Stimulated activated naive CD4-positive, alpha-beta T cell treated with Interleukin-2 at 50 U/mL for 16 hours (primary cell): Measurements from ENCODE around the gene ATP6V1G1.

ENCODE experiments used
- DNase-seq: peaks from one replicate; lab custom pipeline; 2025; lab: John Stamatoyannopoulos, UW

ATP6V1G1 gene

DNA sequence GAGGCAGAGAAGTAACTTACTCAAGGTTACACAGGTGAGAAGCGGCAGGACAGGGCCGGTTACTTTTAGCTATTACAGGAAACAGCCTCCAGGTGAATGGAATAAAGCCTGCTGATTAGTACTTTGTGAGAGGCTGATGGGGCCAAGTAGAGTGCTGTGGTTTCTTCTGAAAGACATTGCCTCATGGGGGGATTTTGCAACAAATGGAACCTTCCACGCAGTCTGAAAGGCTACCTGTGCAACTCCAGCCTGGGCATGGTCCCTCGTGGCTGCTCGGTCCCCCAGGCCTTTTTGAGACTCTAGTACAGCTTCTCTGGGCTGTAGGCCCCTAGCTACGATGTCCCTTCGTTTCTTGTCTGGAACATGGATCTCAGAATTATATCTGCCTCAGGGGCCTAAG, 25.5 kb downstream of the ATP6V1G1 start:
- no peak for DNase-seq

DNA sequence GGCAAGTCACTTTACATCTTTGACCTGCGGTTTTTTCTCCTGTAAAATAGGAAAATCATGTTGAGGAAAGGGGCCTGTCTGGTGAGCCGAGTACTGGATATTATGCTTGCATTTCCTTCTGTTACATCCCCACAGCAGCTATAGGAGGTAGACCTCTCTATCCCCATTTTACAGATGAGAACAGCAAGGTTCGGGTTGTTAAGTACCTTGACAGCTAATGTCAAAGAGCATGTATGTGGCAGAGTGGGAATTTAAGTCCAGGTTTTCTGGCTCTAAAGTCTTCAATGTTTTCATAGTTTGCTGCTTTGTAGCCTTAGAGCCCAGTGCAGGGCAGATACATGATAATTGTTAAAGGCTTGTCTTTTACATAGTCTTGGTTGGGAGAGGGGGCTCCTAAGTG, 26.4 kb downstream of the ATP6V1G1 start:
- DNase-seq: no peak

DNA sequence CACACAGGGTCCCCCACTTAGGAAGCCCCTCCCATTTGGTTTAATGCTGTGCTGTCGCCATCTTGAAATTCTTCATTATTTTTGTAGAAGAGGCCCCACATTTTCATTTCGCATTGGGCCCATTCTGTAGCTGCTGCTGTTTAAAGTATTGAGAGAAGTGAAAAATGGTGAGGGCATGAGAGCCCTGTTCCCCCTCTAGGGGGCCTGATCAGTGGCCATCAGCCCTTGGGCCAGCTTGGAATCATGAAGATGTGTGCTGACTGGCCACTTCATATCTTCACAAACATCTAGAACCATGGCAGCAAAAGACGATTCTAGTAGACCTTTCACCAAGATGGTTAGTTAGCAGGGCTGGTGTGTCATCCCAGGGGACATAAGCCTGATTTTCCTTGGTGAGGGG, 26.8 kb downstream of the ATP6V1G1 start:
- DNase-seq: no peak

DNA sequence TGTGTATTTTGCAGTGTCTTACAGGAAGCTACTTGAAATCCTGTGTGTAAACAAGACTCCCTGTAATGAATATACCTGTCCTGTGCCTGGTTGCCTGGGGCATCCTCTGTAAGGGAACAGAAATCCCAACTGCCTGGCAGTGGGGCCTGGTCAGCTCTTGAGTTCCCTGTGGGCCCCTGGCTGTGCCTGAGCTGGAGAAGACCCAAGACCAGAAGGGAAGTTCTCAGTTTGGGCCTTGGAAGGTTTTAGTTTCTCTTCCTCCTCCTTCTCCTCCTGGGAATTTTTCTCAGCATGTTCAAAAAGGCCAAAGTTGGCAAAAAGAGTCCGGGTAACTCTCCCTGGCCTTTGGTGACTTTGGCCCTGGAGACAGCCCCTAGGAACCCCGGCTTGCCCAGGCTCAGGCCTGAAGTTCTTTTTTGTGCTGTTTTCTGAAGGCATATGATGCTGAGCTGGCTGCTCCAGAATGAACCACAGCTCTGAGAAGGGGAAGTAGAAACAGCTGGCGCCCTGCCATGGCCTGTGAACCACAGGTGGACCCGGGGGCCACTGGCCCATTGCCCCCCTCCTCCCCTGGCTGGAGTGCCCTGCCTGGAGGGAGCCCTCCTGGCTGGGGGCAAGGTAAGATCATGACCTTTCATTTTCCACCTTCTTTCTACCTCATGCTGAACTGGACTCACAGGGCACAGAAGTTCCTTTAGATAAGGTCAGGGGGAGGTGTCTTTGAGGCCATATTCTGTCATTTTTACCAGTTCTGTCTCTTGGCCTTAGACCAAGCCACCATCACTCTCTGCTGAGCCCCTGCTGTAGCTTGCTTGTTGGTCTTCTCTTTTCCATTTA, 29.3 kb downstream of the ATP6V1G1 start:
- no peak for DNase-seq

DNA sequence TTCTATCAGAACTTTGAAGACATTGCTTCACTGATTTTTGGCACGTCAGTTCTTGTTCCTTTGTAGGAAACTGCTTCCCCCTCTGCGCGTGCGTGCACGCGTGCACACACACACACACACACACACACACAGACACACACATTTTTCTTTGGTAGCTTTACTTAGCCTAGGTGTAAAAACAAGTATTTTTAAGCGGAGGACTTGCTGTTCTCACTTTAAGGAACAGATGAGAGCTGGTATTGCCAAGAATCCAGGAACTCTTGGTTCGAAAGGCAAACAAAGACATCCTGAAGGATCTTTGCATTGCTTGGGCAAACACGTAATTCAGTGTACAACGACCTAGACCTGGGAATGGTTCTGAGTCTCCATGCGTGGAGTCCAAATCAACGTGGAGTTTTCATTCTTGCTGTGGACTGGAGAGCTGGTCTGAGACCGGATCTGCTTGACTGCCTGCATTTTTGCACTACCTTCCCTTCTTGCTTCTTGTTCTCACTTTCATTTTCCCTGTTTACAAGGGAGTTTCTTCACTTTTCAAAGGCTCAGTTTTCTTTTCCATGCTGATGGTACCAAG, 31.7 kb downstream of the ATP6V1G1 start:
- no peak for DNase-seq

DNA sequence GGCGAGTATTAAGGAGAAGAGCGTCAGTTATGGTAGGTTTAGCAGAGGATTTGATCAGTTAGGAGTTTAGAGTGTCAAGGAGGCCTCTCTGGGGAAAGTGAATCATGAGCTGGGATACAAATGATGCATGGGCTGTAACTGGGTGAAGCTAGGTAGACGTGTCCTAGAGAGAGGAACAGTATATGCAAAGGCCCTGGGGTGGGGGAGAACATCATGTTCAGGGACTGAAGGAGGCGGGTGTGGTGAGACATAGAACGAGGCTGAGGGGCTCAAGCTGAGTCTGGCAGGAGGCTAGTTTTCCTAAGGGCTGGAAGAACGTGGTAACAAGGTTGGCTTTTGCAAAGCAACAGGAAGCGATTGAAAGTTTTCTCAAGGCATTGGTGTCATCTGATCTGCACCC, 34.0 kb downstream of the ATP6V1G1 start:
- DNase-seq: no peak

DNA sequence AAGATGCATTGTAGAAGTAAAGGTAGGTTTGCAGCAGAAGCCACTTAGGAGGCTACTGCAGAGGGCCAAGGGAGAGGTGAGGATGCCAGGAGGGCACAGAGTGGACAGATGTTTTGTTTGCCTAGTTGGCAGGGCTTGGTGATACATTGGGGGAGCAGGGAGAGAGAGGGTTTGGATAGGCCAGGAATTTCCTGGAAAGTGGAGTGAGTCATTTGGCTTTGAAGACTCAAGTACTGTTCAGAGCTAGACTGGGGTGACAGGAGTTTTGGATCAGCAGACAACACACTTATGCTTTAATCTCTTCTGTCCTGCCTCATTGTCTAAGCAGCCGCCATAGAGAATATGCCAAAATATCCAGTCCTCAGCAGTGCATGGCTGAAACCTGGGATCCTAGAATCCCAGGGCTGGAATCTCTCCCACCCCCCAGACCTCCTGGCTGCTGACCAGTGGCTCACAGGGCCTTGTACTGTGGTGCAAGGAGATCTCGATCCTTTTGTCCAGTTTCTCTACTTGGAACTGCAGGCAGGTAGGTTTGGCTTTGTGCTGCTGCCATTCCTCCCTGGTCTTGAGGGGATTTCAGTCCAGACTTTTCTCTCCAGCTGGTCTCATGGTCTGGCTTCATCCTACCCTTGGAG, 34.5 kb downstream of the ATP6V1G1 start:
- DNase-seq: no peak

DNA sequence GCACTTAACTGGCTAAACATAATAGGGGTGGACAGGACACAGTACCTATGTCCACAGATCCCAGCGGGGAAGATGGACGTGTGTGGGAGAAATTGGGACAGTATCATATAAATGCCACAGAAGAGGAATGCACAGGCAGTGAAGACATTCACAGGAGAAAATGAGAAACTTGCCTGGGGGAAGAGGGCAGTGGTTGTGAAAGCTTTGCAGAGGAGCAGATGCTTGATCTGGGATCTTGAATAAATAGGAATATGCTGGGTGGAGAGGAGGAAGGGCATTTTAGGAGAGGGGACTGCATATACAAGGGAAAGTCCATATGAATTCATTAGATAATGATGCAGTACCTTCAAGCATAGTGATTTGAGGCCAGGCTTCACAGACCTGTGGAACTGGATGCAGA, 37.1 kb downstream of the ATP6V1G1 start:
- no peak for DNase-seq

DNA sequence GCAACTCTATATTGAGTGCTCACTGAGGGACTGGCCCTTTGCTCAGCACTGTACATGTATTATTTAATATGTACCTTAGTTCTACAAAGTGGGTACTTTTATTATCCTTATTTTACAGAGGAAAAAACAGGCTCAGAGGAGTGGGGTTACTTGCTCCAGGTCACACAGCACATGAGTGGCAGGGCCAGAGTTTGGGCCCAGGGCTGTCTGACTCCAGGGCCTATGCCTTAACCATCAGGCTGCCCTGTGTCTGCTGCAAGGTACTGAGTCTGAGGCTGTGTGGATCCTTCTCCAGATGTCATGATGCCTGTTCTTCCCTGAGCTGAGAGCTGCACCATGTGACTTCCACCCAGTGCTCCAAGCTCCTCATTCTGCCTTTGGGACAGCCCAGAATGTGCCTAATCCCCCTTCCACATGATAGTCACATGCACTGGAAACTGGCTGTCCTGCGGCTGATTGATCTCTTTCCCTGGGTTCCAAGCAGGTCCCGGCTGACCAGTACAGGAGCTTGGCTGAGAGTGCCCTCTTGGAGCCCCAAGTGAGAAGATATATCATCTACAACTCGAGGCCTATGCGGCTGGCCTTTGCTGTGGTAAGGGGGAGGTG, 38.9 kb downstream of the ATP6V1G1 start:
- DNase-seq: no peak

DNA sequence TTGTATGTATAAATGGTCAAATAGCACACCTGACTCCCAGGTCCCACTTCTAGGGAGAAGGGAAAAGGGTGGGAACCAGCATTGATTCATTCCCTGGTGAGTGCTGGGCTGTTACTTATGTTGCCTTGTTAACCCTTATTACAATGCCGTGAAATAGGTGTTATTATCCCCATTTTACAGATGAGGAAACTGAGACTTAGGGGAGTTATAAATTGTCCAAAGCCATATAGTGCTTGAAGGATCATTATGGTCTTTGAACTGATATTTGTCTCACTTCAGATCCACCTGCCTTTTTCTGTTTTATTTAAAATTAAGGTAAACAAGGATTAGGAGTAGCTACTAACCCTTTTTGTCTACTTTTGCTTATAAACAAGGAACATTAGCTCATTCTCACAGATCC, 40.0 kb downstream of the ATP6V1G1 start:
- no peak for DNase-seq

DNA sequence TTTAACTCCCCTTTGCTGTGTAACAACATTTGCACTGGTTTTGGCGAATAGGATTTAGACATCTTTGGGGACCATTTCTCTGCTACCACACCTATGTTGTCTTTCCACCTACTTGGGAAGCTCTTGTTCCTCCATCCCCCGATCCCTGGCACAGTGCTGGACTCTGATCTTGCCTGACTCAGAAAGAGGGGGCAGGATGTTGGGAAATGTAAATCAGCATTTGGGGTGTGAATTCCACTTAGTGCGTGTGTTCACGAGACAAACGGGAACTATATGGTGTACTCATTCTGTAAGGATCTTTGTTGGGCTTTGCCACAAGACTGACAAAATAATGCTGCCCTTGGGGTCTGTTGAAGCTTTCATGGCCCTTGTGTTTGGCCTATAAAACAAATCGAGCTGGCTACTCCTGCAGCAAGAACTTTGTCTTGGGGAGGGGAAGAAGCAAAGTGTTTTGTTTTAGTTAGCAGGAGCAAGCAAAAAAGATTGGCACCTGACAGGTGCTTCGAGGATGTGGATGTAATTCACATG, 42.1 kb downstream of the ATP6V1G1 start:
- DNase-seq: no peak

DNA sequence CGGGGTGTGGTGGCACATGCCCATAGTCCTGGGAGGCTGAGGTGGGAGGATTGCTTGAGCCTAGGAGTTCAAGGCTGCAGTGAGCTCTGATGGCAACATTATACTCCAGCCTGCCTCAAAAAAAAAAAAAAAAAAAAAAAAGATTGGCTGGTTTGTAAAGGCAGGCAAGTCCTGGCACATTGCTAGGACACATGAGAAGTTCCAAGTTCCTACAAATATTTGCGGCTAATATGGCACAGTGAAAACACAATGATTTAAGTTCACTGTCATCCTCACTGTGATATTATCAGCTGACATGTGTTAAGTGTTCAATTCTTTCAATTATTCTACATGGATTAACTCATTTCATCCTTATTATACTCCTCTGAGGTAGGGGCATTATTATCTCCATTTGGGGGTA, 43.6 kb downstream of the ATP6V1G1 start:
- DNase-seq: no peak

DNA sequence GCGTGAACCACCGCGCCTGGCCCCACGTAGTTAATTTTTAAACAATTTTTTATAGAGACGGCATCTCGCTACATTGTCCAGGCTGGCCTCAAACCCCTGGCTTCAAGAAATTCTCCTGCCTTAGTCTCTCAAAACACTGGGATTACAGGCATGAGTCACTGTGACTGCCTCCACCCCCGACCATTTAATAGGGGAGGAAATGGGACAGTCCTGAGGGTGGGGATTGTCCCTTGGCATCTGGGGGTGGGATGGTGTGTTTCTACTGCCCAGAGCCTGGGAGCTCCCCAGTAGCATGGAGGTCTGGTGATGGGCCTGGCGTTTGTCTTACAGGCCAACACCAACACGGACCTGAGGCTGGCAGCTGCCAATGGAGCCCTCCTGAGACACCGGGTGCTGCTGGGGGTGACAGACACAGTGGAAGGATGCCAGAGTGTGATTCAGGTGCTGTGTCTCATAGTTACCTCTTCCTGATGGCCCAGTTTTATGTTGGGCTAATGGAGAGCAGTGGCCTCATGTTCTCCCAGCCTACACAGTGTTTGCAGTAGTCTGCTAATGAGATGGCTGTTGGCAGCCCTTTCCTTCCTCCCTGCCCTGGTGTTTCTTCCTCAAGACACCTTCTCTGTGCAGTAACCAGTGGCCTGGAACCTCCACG, 46.0 kb downstream of the ATP6V1G1 start:
- no peak for DNase-seq

DNA sequence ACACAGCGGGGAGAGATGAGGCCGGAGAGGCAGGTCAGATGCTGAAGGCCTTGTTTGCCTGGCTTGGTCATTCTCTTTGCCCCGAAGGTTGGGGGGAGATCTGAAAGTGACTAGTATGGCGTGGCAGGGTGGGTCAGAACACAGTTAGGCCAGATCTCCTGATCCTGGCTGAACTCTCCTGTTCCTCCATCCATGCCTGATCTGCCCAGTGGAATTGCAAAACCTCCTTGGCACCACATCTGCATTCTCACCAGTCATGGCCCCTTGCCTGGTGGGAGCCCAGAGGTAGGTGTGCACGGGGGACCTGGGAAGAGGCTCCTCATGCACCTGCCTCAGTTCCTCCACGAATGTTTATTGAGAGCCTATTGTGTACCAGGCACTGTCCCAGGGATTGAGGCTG, 46.8 kb downstream of the ATP6V1G1 start:
- DNase-seq: no peak

DNA sequence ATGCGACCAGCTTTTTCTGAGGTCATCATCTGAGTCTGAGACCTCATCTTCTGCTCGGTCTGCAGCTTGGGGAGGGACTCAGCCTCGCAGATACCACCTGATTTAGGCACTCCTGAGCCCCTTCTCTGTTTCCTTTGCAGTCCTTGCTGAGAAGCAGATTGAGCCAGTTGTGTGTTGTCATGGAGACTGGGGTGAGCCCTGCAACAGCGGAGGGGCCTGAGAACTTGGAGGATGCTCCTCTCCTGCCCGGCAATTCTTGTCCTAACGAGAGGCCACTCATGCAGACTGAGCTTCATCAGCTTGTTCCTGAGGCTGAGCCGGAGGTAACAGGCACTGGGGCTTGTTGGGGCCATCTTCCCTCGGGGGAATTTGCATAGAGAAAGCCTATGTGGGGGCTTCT, 50.8 kb downstream of the ATP6V1G1 start:
- no peak for DNase-seq

DNA sequence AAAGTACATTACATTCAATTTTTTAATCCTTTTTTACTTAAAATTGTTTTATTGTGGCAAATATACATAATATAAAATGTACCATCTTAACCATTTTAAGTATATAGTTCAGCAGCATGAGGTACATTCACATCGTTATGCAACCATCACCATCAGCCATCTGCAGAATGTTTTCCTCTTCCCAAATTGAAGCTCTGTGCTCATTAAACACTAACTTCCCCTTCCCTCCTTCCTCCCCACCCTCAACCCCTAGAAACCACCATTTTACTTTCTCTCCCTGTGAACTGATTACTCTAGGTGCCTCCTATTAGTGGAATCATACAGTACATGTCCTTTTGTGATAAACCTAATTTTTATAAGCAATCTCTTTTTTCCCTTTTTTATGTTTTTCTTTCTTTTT, 54.4 kb downstream of the ATP6V1G1 start:
- no peak for DNase-seq

DNA sequence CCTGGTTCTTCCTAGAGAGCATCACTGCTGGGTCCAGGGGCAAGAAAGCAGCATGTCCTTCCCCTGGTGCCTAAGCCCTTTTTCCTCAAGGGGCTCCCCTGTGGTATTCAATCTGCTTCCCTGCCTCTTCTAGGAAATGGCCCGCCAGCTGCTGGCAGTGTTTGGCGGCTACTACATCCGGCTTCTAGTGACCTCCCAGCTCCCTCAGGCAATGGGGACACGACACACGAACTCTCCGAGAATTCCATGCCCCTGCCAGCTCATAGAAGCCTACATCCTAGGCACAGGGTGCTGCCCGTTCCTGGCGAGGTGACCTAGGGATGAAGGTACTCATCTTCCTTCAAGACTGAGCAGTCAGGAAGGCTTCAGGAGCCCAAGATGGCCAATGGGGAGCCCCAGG, 55.4 kb downstream of the ATP6V1G1 start:
- no peak for DNase-seq

DNA sequence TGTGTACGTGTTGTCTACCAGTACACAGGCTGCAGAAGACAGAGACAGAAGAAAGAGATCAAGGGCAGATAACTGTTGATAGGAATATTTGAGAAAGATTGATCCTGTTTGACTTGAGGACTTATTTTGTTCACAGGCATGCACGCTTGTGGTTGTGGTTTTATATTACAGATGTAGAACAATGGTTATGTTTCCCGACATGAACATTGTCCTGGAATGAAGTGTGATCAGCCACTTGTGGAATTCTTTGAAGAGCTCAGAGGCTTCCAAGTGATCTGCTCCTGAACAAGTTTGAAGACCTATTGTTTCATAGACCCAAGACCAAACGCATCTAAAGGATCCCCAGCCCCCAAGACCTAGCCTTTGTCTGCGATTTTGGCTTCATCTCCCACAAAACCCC, 56.3 kb downstream of the ATP6V1G1 start:
- DNase-seq: no peak
